ENCODE measurements around the gene ATG4B. TPM values are rescaled to one million over a fixed set of nuclear protein-coding genes. Genes with fewer than 3 reads are reported as not detected.
A peak's percentile ranks its signal among the peaks of the same experiment; 100 is the strongest.
"Not testable (repeated sequence)": the region's sequence is repeated elsewhere in the genome, so short reads cannot be mapped to it uniquely, and the experiment has no call there.

ATG4B gene
- total RNA-seq, 1 donor from 2014 or later: 45.7 TPM

- DNase-seq: no peak
Measured at GRCh38 chr2:241640165-241640795, 2.8 kb downstream of the ATG4B start.

GRCh38 chr2:241641631-241642030 is 4.1 kb downstream of the ATG4B start:
- DNase-seq: peak; percentile 40

- no peak for DNase-seq
Measured at GRCh38 chr2:241645056-241645914, 7.8 kb downstream of the ATG4B start.

- no peak for DNase-seq
Measured at GRCh38 chr2:241645915-241646645, 8.6 kb downstream of the ATG4B start.

GRCh38 chr2:241648453-241648852 is 11.0 kb downstream of the ATG4B start:
- DNase-seq: no peak

- peak; percentile 39 for DNase-seq
Measured at GRCh38 chr2:241649404-241649803, 11.9 kb downstream of the ATG4B start.

GRCh38 chr2:241649927-241650326 is 12.4 kb downstream of the ATG4B start:
- DNase-seq: no peak

- DNase-seq: no peak
Measured at GRCh38 chr2:241652142-241652541, 14.6 kb downstream of the ATG4B start.

- DNase-seq: no peak
Measured at GRCh38 chr2:241652722-241653121, 15.2 kb downstream of the ATG4B start.

- no peak for DNase-seq
Measured at GRCh38 chr2:241653210-241653750, 15.8 kb downstream of the ATG4B start.

GRCh38 chr2:241654551-241654950 is 17.1 kb downstream of the ATG4B start:
- DNase-seq: no peak

GRCh38 chr2:241655516-241656189 is 18.2 kb downstream of the ATG4B start:
- no peak for DNase-seq

GRCh38 chr2:241656190-241656741 is 18.8 kb downstream of the ATG4B start:
- no peak for DNase-seq

- DNase-seq: no peak
Measured at GRCh38 chr2:241657786-241658254, 20.3 kb downstream of the ATG4B start.

GRCh38 chr2:241658296-241658695 is 20.8 kb downstream of the ATG4B start:
- DNase-seq: no peak

GRCh38 chr2:241659150-241659739 is 21.8 kb downstream of the ATG4B start:
- DNase-seq: peak; percentile 85

GRCh38 chr2:241660593-241661213 is 23.2 kb downstream of the ATG4B start:
- DNase-seq: no peak

GRCh38 chr2:241662731-241663130 is 25.2 kb downstream of the ATG4B start:
- DNase-seq: not testable (repeated sequence)

- DNase-seq: no peak
Measured at GRCh38 chr2:241665731-241666440, 28.4 kb downstream of the ATG4B start.

All from tongue (tissue), 2 donors.